Mononuclear cell (primary cell): ENCODE measurements around the gene EEA1. TPM values are rescaled to one million over a fixed set of nuclear protein-coding genes. Genes with fewer than 3 reads are reported as not detected.

Source experiments
- H3K27me3 ChIP-seq: 2 replicates; pipeline ENCODE4 v1.6.0; 2011; ENCODE audit warnings: low read length, control low read depth; ENCODE audit not compliant: insufficient read depth
- H3K4me1 ChIP-seq: 2 replicates; pipeline ENCODE4 v1.5.1; 2011; ENCODE audit warnings: mild to moderate bottlenecking, low read length, control low read depth; ENCODE audit not compliant: insufficient read depth
- H3K4me3 ChIP-seq: 2 replicates; pipeline ENCODE4 v1.5.1; 2011; ENCODE audit warnings: mild to moderate bottlenecking, low read length, moderate library complexity
- H3K9me3 ChIP-seq: 2 replicates; pipeline ENCODE4 v1.5.1; 2011; ENCODE audit warnings: low read depth, mild to moderate bottlenecking, control low read depth, low read length
- total RNA-seq: library from RNA; depleted of rRNA; stranded (reverse); fragments of >200 nt; gene quantifications from one replicate; pipeline ENCODE4 v1.2.3, GENCODE V29; 2012

The EEA1 gene
- total RNA-seq, 1 donor = 6.2 TPM

DNA sequence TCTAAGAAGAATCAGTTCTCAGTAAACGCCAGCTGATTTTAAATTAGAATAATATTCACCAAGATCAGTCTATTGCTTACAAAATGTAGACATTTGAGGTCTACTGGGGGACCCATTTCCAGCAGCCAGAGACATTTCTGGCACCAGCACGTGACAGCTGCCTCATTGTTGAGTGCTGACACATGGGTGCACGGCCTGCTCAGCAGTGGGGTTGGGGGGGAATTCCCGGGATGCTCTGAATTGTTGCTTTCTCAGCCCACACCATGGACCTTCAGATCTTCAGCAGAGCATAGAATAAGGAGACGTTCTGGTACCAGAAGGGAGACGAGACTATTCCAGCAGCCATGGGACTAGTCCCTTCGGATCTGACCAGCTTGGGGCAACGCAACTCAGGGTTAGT is 208.0 kb downstream of the EEA1 start:
- H3K9me3 ChIP-seq = no peaks in the 10 kb centered on the region
- H3K27me3 ChIP-seq = no peaks in the 10 kb centered on the region
- H3K4me1 ChIP-seq = no peaks in the 10 kb centered on the region
- H3K4me3 ChIP-seq = no peak overlapping the region

Other genes starting within 250 kb of the EEA1 start
- 0.42 TPM for gene PLEKHG7, start 226.3 kb downstream of the EEA1 start, total RNA-seq